Neural cell (in vitro differentiated cells): ENCODE data around the gene BMP2K. TPM values are rescaled to one million over a fixed set of nuclear protein-coding genes. Genes with fewer than 3 reads are reported as not detected.
A peak's percentile ranks its signal among the peaks of the same experiment; 100 is the strongest.

Source experiments
- H2AFZ ChIP-seq: fragments of 200-600, 300-800 bp; sonication (generic), shearing (Covaris generic); 2 replicates; pipeline ENCODE4 v1.6.0; 2014; ENCODE audit warnings: low read depth, mild to moderate bottlenecking, antibody characterized with exemption, low read length, moderate library complexity
- H3F3A ChIP-seq: fragments of 200-600 bp; shearing (Covaris generic); 2 replicates; pipeline ENCODE4 v1.6.1; 2016; ENCODE audit warnings: mild to moderate bottlenecking, moderate library complexity, mixed read lengths, antibody characterized with exemption, low read length; ENCODE audit not compliant: insufficient read depth, poor library complexity, severe bottlenecking
- H3K27ac ChIP-seq: fragments of 200-600, 300-800 bp; sonication (generic), shearing (Covaris generic); 2 replicates; pipeline ENCODE4 v1.5.1; 2014; ENCODE audit warnings: mild to moderate bottlenecking, low read length, moderate library complexity
- H3K27me3 ChIP-seq: fragments of 300-800, 200-600 bp; sonication (generic), shearing (Covaris generic); 2 replicates; pipeline ENCODE4 v1.6.0; 2014; ENCODE audit warnings: mild to moderate bottlenecking, low read depth, low read length, moderate library complexity; ENCODE audit not compliant: insufficient read depth
- H3K36me3 ChIP-seq: fragments of 300-800, 200-600 bp; sonication (generic), shearing (Covaris generic); 2 replicates; pipeline ENCODE4 v1.5.1; 2014; ENCODE audit warnings: mild to moderate bottlenecking, antibody characterized with exemption, low read length, moderate library complexity; ENCODE audit not compliant: insufficient read depth
- H3K4me2 ChIP-seq: fragments of 300-800, 200-600 bp; sonication (generic), shearing (Covaris generic); 2 replicates; pipeline ENCODE4 v1.6.0; 2014; ENCODE audit warnings: mild to moderate bottlenecking, low read length
- H3K4me3 ChIP-seq: fragments of 300-800, 200-600 bp; sonication (generic), shearing (Covaris generic); 2 replicates; pipeline ENCODE4 v1.5.1; 2014; ENCODE audit warnings: mild to moderate bottlenecking, low read length, moderate library complexity
- H3K79me2 ChIP-seq: fragments of 200-600 bp; shearing (Covaris generic); replicated peaks from 2 replicates; pipeline ENCODE4 v1.6.0; 2014; ENCODE audit warnings: mild to moderate bottlenecking, low read length, moderate library complexity; ENCODE audit not compliant: insufficient read depth
- H3K9ac ChIP-seq: fragments of 300-800, 200-600 bp; sonication (generic), shearing (Covaris generic); 2 replicates; pipeline ENCODE4 v1.6.1; 2016; ENCODE audit warnings: mild to moderate bottlenecking, low read length, mixed read lengths
- H3K9me2 ChIP-seq: fragments of 200-600 bp; shearing (Covaris generic); 2 replicates; pipeline ENCODE4 v1.6.1; 2016; ENCODE audit warnings: mild to moderate bottlenecking, low read length, mixed read lengths; ENCODE audit not compliant: insufficient read depth
- H3K9me3 ChIP-seq: fragments of 200-600, 300-800 bp; sonication (generic), shearing (Covaris generic); 2 replicates; pipeline ENCODE4 v1.6.1; 2016; ENCODE audit warnings: mild to moderate bottlenecking, mixed run types, low read length, moderate library complexity, mixed read lengths
- H4K20me1 ChIP-seq: fragments of 200-600 bp; shearing (Covaris generic); 2 replicates; pipeline ENCODE4 v1.6.1; 2016; ENCODE audit warnings: mild to moderate bottlenecking, mixed run types; ENCODE audit not compliant: insufficient read depth
- EP300 ChIP-seq: fragments of 450-650 bp; conservative IDR thresholded peaks from 2 replicates; pipeline ENCODE4 v1.6.1; 2014; ENCODE audit warnings: antibody characterized with exemption, mild to moderate bottlenecking, moderate library complexity; ENCODE audit not compliant: poor library complexity, severe bottlenecking
- EZH2 ChIP-seq: fragments of 200-600, 300-800 bp; shearing (Covaris generic), sonication (generic); IDR thresholded peaks from 2 replicates; pipeline ENCODE4 v1.6.1; 2014; ENCODE audit warnings: antibody characterized with exemption, low read length, borderline replicate concordance, mild to moderate bottlenecking; ENCODE audit not compliant: insufficient read depth, poor library complexity, severe bottlenecking
- MXI1 ChIP-seq: fragments of 450-650 bp; conservative IDR thresholded peaks from 2 replicates; pipeline ENCODE4 v1.6.1; 2014; ENCODE audit warnings: antibody characterized with exemption, mild to moderate bottlenecking; ENCODE audit not compliant: poor library complexity, severe bottlenecking
- POLR2AphosphoS5 ChIP-seq: IDR thresholded peaks from 2 replicates; pipeline ENCODE4 v1.6.1; 2012
- RAD21 ChIP-seq: fragments of 450-650 bp; conservative IDR thresholded peaks from 2 replicates; pipeline ENCODE4 v1.6.1; 2014; ENCODE audit warnings: antibody characterized with exemption, mild to moderate bottlenecking, moderate library complexity
- SMC3 ChIP-seq: fragments of 450-650 bp; conservative IDR thresholded peaks from 2 replicates; pipeline ENCODE4 v1.6.1; 2014; ENCODE audit warnings: antibody characterized with exemption, mild to moderate bottlenecking, moderate library complexity; ENCODE audit not compliant: poor library complexity
- TAF1 ChIP-seq: IDR thresholded peaks from 2 replicates; pipeline ENCODE4 v1.6.1; 2012; ENCODE audit warnings: low read depth
- polyA plus RNA-seq: library from polyadenylated mRNA; depleted of rRNA; stranded (reverse); fragments of >200 nt; gene quantifications from 2 replicates; pipeline ENCODE4 v1.2.3, GENCODE V29; 2014
- TF ChIP-seq, protein P1 (sequence below): fragments of 450-650 bp; IDR thresholded peaks from 2 replicates; pipeline ENCODE4 v1.5.1; 2014; ENCODE audit warnings: antibody characterized with exemption, mild to moderate bottlenecking, moderate library complexity; ENCODE audit not compliant: poor library complexity, severe bottlenecking
- TF ChIP-seq, protein P2 (sequence below): IDR thresholded peaks from 2 replicates; pipeline ENCODE4 v1.6.1; 2012; ENCODE audit warnings: borderline replicate concordance

BMP2K gene
- polyA plus RNA-seq, 1 donor from 2014 or later = 14.7 TPM

DNA sequence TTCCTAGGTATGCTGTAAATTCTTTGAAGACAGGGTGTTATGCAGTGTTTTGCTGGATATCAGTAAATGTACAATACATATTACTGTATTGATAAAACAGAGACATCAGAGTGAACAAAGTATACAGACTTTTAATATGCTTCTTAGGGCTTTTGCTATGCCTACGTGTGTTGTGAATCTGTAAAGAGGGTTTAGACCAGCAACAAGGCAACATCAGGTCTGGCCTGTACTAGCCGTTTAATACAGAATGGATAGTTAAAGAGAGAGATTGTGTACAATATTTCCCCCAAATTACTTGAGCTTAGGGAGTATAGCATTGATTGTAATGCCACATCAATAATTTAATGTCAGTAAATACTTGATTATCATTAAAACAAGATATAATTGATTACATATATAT, 87.8 kb downstream of the BMP2K start:
- TF ChIP-seq, protein P1, sequence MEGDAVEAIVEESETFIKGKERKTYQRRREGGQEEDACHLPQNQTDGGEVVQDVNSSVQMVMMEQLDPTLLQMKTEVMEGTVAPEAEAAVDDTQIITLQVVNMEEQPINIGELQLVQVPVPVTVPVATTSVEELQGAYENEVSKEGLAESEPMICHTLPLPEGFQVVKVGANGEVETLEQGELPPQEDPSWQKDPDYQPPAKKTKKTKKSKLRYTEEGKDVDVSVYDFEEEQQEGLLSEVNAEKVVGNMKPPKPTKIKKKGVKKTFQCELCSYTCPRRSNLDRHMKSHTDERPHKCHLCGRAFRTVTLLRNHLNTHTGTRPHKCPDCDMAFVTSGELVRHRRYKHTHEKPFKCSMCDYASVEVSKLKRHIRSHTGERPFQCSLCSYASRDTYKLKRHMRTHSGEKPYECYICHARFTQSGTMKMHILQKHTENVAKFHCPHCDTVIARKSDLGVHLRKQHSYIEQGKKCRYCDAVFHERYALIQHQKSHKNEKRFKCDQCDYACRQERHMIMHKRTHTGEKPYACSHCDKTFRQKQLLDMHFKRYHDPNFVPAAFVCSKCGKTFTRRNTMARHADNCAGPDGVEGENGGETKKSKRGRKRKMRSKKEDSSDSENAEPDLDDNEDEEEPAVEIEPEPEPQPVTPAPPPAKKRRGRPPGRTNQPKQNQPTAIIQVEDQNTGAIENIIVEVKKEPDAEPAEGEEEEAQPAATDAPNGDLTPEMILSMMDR = no peak
- TF ChIP-seq, protein P2, sequence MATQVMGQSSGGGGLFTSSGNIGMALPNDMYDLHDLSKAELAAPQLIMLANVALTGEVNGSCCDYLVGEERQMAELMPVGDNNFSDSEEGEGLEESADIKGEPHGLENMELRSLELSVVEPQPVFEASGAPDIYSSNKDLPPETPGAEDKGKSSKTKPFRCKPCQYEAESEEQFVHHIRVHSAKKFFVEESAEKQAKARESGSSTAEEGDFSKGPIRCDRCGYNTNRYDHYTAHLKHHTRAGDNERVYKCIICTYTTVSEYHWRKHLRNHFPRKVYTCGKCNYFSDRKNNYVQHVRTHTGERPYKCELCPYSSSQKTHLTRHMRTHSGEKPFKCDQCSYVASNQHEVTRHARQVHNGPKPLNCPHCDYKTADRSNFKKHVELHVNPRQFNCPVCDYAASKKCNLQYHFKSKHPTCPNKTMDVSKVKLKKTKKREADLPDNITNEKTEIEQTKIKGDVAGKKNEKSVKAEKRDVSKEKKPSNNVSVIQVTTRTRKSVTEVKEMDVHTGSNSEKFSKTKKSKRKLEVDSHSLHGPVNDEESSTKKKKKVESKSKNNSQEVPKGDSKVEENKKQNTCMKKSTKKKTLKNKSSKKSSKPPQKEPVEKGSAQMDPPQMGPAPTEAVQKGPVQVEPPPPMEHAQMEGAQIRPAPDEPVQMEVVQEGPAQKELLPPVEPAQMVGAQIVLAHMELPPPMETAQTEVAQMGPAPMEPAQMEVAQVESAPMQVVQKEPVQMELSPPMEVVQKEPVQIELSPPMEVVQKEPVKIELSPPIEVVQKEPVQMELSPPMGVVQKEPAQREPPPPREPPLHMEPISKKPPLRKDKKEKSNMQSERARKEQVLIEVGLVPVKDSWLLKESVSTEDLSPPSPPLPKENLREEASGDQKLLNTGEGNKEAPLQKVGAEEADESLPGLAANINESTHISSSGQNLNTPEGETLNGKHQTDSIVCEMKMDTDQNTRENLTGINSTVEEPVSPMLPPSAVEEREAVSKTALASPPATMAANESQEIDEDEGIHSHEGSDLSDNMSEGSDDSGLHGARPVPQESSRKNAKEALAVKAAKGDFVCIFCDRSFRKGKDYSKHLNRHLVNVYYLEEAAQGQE = no peak
- no peak for TF ChIP-seq POLR2AphosphoS5
- no peaks in the 10 kb centered on the region for H3K9me2 ChIP-seq
- no peaks in the 10 kb centered on the region for H3F3A ChIP-seq
- H2AFZ ChIP-seq = no peak overlapping the region
- no peak overlapping the region for H3K9ac ChIP-seq
- no peak overlapping the region for H3K4me3 ChIP-seq
- H3K27me3 ChIP-seq = no peaks in the 10 kb centered on the region
- no peaks in the 10 kb centered on the region for H3K79me2 ChIP-seq
- no peak overlapping the region for H3K4me2 ChIP-seq
- no peak overlapping the region for H3K27ac ChIP-seq
- H3K36me3 ChIP-seq = no peaks in the 10 kb centered on the region
- H4K20me1 ChIP-seq = no peaks in the 10 kb centered on the region
- H3K9me3 ChIP-seq = no peaks in the 10 kb centered on the region

DNA sequence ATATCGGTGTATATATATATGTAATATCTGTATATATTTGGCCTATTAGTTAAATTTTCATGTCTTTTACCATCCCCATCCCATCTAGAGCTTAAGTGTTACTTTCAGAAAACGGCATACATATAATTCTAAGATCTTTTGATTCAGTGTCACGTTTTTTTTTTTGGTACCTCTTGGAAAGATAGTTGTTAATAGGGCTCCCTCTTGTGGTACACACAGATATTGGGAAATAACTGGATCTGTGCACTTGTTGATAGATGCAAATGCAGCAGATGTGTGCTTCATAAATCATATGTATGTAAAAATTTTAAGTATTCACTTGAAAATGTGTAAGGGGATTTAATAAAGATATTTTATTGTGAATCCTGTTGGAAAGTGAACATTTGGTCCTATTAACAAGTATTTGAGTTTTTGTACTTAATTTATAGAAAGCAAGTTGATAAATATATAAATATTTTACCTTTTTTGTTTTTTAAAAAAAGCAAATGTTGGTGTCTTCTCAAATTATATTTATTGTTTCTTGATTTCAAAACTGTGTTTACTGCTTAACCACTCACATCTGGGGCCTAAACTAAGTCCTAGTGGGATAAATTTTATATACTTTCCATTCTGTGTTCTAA, 88.4 kb downstream of the BMP2K start:
- no peak overlapping the region for H3K4me2 ChIP-seq
- H3K9me2 ChIP-seq = no peaks in the 10 kb centered on the region
- no peaks in the 10 kb centered on the region for H3K79me2 ChIP-seq
- no peaks in the 10 kb centered on the region for H3K36me3 ChIP-seq
- no peak overlapping the region for H3K4me3 ChIP-seq
- no peak overlapping the region for H3K27ac ChIP-seq
- TF ChIP-seq, protein P2 = no peak
- TF ChIP-seq TAF1 = no peak
- TF ChIP-seq MXI1 = no peak
- TF ChIP-seq RAD21 = peak; percentile 88
- TF ChIP-seq, protein P1 = peak; percentile 85
- no peak for TF ChIP-seq POLR2AphosphoS5
- peak; percentile 91 for TF ChIP-seq SMC3
- no peak for TF ChIP-seq EP300
- no peak for TF ChIP-seq EZH2
- H3F3A ChIP-seq = no peaks in the 10 kb centered on the region
- no peaks in the 10 kb centered on the region for H4K20me1 ChIP-seq
- no peak overlapping the region for H3K9ac ChIP-seq
- H3K27me3 ChIP-seq = no peaks in the 10 kb centered on the region
- H3K9me3 ChIP-seq = no peaks in the 10 kb centered on the region
- H2AFZ ChIP-seq = no peak overlapping the region
